Measurements from ENCODE around the gene SLC5A6.

Gene SLC5A6

GRCh38 chr2:27171351-27171848 is 40.7 kb downstream of the SLC5A6 start:
- H3K27ac ChIP-seq, result no peak overlapping the region
- TF ChIP-seq ZFX (IDR thresholded peaks at IDR 0.05) (no peak), CTCF (conservative IDR thresholded peaks at IDR 0.05) (no peak)

GRCh38 chr2:27170581-27171337 is 41.3 kb downstream of the SLC5A6 start:
- TF ChIP-seq ZFX (IDR thresholded peaks at IDR 0.05) (no peak), CTCF (conservative IDR thresholded peaks at IDR 0.05) (no peak)
- no peak overlapping the region for H3K27ac ChIP-seq

GRCh38 chr2:27164960-27165763 is 46.9 kb downstream of the SLC5A6 start:
- TF ChIP-seq CTCF (conservative IDR thresholded peaks at IDR 0.05) (no peak), ZFX (IDR thresholded peaks at IDR 0.05) (no peak)
- no peak overlapping the region for H3K27ac ChIP-seq

- H3K27ac ChIP-seq, result no peak overlapping the region
- TF ChIP-seq CTCF (conservative IDR thresholded peaks at IDR 0.05), result no peak
- no peak for TF ChIP-seq ZFX (IDR thresholded peaks at IDR 0.05)
These were observed 49.6 kb downstream of the SLC5A6 start for GRCh38 chr2:27162151-27163121.

GRCh38 chr2:27160191-27160590 is 51.9 kb downstream of the SLC5A6 start:
- no peak for TF ChIP-seq ZFX (IDR thresholded peaks at IDR 0.05)
- no peak overlapping the region for H3K27ac ChIP-seq

GRCh38 chr2:27159271-27159670 is 52.8 kb downstream of the SLC5A6 start:
- TF ChIP-seq CTCF (conservative IDR thresholded peaks at IDR 0.05) (no peak), ZFX (IDR thresholded peaks at IDR 0.05) (no peak)
- H3K27ac ChIP-seq, result no peak overlapping the region

- H3K27ac ChIP-seq, result no peak overlapping the region
- no peak for TF ChIP-seq ZFX (IDR thresholded peaks at IDR 0.05)
- no peak for TF ChIP-seq CTCF (conservative IDR thresholded peaks at IDR 0.05)
These were observed 53.6 kb downstream of the SLC5A6 start for GRCh38 chr2:27158468-27158867.
